Colonic mucosa (tissue), 4 donors: Measurements from ENCODE around the gene EXOC3. TPM values are rescaled to one million over a fixed set of nuclear protein-coding genes. Genes with fewer than 3 reads are reported as not detected.

Experiments used
- DNase-seq: peaks from one replicate; pipeline ENCODE4 v3.0.0-alpha.2; 2020
- H3K27ac ChIP-seq: fragments of 200-600 bp; one replicate; pipeline ENCODE4 v1.8.0; 2021
- H3K27me3 ChIP-seq: fragments of 200-600 bp; one replicate; pipeline ENCODE4 v1.8.0; 2021
- H3K36me3 ChIP-seq: fragments of 200-600 bp; one replicate; pipeline ENCODE4 v1.8.0; 2021
- H3K4me1 ChIP-seq: fragments of 200-600 bp; one replicate; pipeline ENCODE4 v1.8.0; 2021; ENCODE audit warnings: mild to moderate bottlenecking
- H3K4me3 ChIP-seq: fragments of 200-600 bp; one replicate; pipeline ENCODE4 v1.8.0; 2021
- H3K9ac ChIP-seq, 2 donors: one replicate each; pipeline ENCODE4 v1.7.0; 2013; ENCODE audit warnings: control low read depth in 2 of 2, low read depth in 2 of 2, low read length in 2 of 2
- H3K9me3 ChIP-seq: fragments of 200-600 bp; one replicate; pipeline ENCODE4 v1.8.0; 2021
- CTCF ChIP-seq: fragments of 200-600 bp; IDR thresholded peaks from one replicate; pipeline ENCODE4 v1.8.0; 2022; ENCODE audit warnings: antibody characterized with exemption, mild to moderate bottlenecking
- intact Hi-C: fragments of 100-400 bp; cut with DNase I; formaldehyde crosslinking; loops from one replicate; pipeline ENCODE4 v1.14.1; 2022
- total RNA-seq, 2 donors: library from RNA; stranded (reverse); fragmentation: NEBNext Ultra II Directional in 1 of 2; extraction: Animal tissue kit (Norgen Biotek cat#: 25700) in 1 of 2; gene quantifications; one replicate each; pipeline ENCODE4 v1.2.1, GENCODE V29; 2021
- donor health status: healthy.
- donor health status: DM: no; HTN: no; CAD: no.
- donor health status: DM: no; HTN: no; CAD: no.

The EXOC3 gene
- total RNA-seq, 2 donors from 2014 or later = 52.0 to 58.7 TPM

GRCh38 chr5:441996-442334, 1.0 kb upstream of the EXOC3 start:
- intact Hi-C loops = loop anchor here (10.0 kb wide), 1 partner anchor 173 kb away; the partner anchor contains the start of gene CEP72
- H3K4me3 ChIP-seq = peak overlapping the region; percentile 93
- H3K27ac ChIP-seq = no peak overlapping the region
- peaks cover under 1% of the 10 kb centered on the region for H3K36me3 ChIP-seq
- no peak for TF ChIP-seq CTCF
- H3K4me1 ChIP-seq = no peaks in the 10 kb centered on the region
- H3K9me3 ChIP-seq = no peaks in the 10 kb centered on the region
- H3K9ac ChIP-seq = peak overlapping the region in 1 of 2 donors; percentile 98
- no peaks in the 10 kb centered on the region for H3K27me3 ChIP-seq
- no peak for DNase-seq

GRCh38 chr5:443239-444151, 519 bp downstream of the EXOC3 start:
- Histone ChIP-seq H3K27ac (peak overlapping the region; percentile 74), H3K9me3 (no peaks in the 10 kb centered on the region), H3K9ac (peak overlapping the region; percentile 96 to 98), H3K36me3 (peaks cover 12% of the 10 kb centered on the region), H3K4me1 (no peaks in the 10 kb centered on the region), H3K27me3 (no peaks in the 10 kb centered on the region), H3K4me3 (peak overlapping the region; percentile 93)
- DNase-seq = peak; percentile 34
- TF ChIP-seq CTCF = no peak
- intact Hi-C loops = loop anchor here (10.0 kb wide), 1 partner anchor 171 kb away; the partner anchor contains the start of gene CEP72

GRCh38 chr5:444226-444625, 1.2 kb downstream of the EXOC3 start:
- intact Hi-C loops = loop anchor here (10.0 kb wide), 1 partner anchor 171 kb away; the partner anchor contains the start of gene CEP72
- Histone ChIP-seq H3K9ac (peak overlapping the region; percentile 96 to 98), H3K4me1 (no peaks in the 10 kb centered on the region), H3K27me3 (no peaks in the 10 kb centered on the region), H3K36me3 (peaks cover 12% of the 10 kb centered on the region), H3K27ac (no peak overlapping the region), H3K9me3 (no peaks in the 10 kb centered on the region), H3K4me3 (peak overlapping the region; percentile 93)
- DNase-seq = no peak
- no peak for TF ChIP-seq CTCF

GRCh38 chr5:445591-445990, 2.6 kb downstream of the EXOC3 start:
- H3K4me3 ChIP-seq = no peak overlapping the region
- intact Hi-C loops = loop anchor here (5.0 to 10.0 kb wide), 2 partner anchors 169 to 447 kb away; partner anchors contain the start of genes BRD9, CEP72 and TRIP13
- no peak overlapping the region for H3K9ac ChIP-seq
- TF ChIP-seq CTCF = no peak
- DNase-seq = no peak
- H3K27me3 ChIP-seq = no peaks in the 10 kb centered on the region
- no peaks in the 10 kb centered on the region for H3K4me1 ChIP-seq
- peaks cover 12% of the 10 kb centered on the region for H3K36me3 ChIP-seq
- no peak overlapping the region for H3K27ac ChIP-seq
- no peaks in the 10 kb centered on the region for H3K9me3 ChIP-seq

- TF ChIP-seq CTCF = no peak
- intact Hi-C loops = loop anchor here (5.0 to 10.0 kb wide), 2 partner anchors 169 to 446 kb away; partner anchors contain the start of genes BRD9, CEP72 and TRIP13
- H3K9ac ChIP-seq = no peak overlapping the region
Observed at GRCh38 chr5:446066-446882, 3.3 kb downstream of the EXOC3 start.

More at GRCh38 chr5:446066-446882, 3.3 kb downstream of the EXOC3 start:
- H3K4me3 ChIP-seq = no peak overlapping the region
- no peaks in the 10 kb centered on the region for H3K9me3 ChIP-seq
- DNase-seq = no peak
- H3K36me3 ChIP-seq = peaks cover 12% of the 10 kb centered on the region
- H3K27me3 ChIP-seq = no peaks in the 10 kb centered on the region
- no peaks in the 10 kb centered on the region for H3K4me1 ChIP-seq
- H3K27ac ChIP-seq = no peak overlapping the region
